Urinary bladder (tissue), 4 donors: Measurements from ENCODE around the gene KCNC3. TPM values are rescaled to one million over a fixed set of nuclear protein-coding genes. Genes with fewer than 3 reads are reported as not detected.

ENCODE experiments used
- DNase-seq: peaks from one replicate; pipeline ENCODE4 v3.0.0-alpha.2; 2015; ENCODE audit errors: extremely low spot score
- H3K27ac ChIP-seq: one replicate; pipeline ENCODE4 v1.5.1; 2013; ENCODE audit warnings: low read depth, mild to moderate bottlenecking, moderate library complexity
- H3K36me3 ChIP-seq: one replicate; pipeline ENCODE4 v1.6.1; 2013; ENCODE audit warnings: mild to moderate bottlenecking, moderate library complexity; ENCODE audit not compliant: insufficient read depth
- H3K4me1 ChIP-seq: one replicate; pipeline ENCODE4 v1.6.1; 2013; ENCODE audit warnings: mild to moderate bottlenecking, moderate library complexity; ENCODE audit not compliant: insufficient read depth
- H3K4me3 ChIP-seq: one replicate; pipeline ENCODE4 v1.5.1; 2013; ENCODE audit warnings: low read depth, low read length
- WGBS: extraction: QIAGEN DNeasy Blood & Tissue Kit; methylation state at CpG from one replicate; pipeline ENCODE4 v1.1.7; 2013; 5-methylcytosine and 5-hydroxymethylcytosine counted together
- polyA plus RNA-seq: library from polyadenylated mRNA; stranded (reverse); fragments of 200-250 nt; gene quantifications from one replicate; pipeline ENCODE4 v1.2.3, GENCODE V29; 2013
- total RNA-seq: library from RNA; depleted of rRNA; stranded (reverse); fragments of >200 nt; gene quantifications from one replicate; pipeline ENCODE4 v1.2.3, GENCODE V29; 2014
- donor health status: healthy with polysubstance abuse.
- donor health status: healthy.

KCNC3 gene
- total and polyA plus RNA-seq, 2 donors: 0.52 to 0.79 TPM

DNA sequence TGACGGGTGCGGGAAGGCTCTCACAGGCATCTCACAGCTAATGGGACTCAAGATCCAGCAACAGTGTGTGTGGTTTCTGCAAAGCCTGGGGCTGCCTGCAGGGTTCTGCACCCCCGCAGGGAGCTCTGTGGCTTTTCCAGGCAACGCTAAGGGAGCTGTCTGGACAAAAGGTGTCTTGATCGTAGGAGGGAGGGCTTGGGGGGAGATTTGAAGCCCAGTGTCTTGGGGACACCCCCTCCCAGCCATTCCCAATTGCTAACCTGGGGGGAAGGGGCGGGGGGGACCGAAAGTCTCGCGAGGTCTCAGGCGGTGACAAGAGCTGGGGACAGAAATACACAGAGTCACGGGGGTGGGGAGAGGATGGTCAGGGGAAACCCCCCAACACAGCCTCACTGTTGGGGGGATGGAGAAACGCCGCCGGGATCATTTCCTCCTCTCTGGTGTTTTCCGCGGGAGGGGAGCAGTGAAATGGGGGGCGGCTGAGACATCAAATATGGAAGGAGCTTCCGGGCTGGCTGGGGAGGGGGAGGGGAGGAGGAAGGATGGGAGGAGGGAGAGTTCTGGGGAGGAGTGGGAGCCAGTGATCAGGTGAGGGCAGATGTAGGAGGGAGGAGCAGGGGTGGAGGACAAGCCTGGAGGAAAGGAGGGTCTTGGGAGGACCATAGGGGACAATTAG lies 13.3 kb downstream of the KCNC3 start:
- Histone ChIP-seq H3K27ac (no peak overlapping the region), H3K36me3 (no peaks in the 10 kb centered on the region), H3K4me1 (no peaks in the 10 kb centered on the region), H3K4me3 (no peak overlapping the region)
- 1% methylated on average over 18 of the region's 18 CpGs for WGBS
- DNase-seq: no peak

DNA sequence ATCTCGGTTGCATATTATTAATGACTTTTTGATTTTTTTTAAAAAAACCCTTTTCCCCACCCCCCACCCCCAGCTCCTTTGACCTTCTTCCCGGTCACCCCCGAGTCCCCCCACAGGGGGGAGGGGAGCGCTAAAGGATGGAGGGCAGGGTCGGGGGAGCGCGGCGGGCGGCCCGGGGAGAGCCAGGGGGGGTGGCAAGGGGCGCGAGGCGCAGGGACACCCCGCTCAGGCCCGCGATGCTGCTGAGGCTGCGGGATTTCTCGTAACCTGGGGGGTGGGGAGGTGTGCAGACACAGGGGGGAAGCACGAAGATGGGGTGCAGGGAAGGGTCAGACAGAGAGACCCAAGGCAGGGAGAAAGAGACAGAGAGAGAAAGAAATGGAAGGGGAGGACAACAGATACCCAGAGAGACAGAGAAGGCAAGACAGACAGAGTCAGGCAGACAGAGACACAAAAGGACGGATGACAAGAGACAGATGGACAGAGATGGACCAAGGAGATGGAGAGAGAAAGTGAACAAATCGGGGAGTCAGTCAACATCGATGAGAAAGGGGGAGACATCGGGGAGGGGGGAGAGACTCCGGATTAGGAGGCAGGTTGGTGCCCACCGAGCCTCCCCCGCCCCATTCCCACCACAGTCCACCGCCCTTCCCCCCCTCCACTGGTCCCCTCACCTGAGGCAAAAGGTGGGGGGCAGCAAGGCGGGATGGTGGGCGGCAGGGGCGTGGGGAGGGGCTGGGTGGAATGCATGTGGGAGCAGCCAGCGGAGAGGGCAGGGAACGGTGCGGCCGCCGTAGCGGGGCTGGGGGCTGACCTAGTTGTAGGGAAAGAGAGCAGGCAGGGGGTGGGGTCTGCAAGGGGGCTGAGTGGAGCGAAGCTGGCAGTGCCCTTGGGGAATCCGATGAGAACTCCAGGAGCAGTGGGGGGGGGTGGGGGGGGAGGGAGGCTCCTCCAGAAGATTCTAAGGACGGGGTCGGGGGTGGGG lies 14.2 kb downstream of the KCNC3 start:
- no peak overlapping the region for H3K4me3 ChIP-seq
- H3K4me1 ChIP-seq: no peaks in the 10 kb centered on the region
- WGBS: 1% methylated on average over 40 of the region's 40 CpGs
- no peak for DNase-seq
- no peak overlapping the region for H3K27ac ChIP-seq
- H3K36me3 ChIP-seq: no peaks in the 10 kb centered on the region

- WGBS: 2% methylated on average over 20 of the region's 20 CpGs
- Histone ChIP-seq H3K4me1 (no peaks in the 10 kb centered on the region), H3K36me3 (no peaks in the 10 kb centered on the region), H3K4me3 (no peak overlapping the region), H3K27ac (no peak overlapping the region)
- no peak for DNase-seq
These were observed 15.2 kb downstream of the KCNC3 start for GRCh38 chr19:50313812-50314536.

DNA sequence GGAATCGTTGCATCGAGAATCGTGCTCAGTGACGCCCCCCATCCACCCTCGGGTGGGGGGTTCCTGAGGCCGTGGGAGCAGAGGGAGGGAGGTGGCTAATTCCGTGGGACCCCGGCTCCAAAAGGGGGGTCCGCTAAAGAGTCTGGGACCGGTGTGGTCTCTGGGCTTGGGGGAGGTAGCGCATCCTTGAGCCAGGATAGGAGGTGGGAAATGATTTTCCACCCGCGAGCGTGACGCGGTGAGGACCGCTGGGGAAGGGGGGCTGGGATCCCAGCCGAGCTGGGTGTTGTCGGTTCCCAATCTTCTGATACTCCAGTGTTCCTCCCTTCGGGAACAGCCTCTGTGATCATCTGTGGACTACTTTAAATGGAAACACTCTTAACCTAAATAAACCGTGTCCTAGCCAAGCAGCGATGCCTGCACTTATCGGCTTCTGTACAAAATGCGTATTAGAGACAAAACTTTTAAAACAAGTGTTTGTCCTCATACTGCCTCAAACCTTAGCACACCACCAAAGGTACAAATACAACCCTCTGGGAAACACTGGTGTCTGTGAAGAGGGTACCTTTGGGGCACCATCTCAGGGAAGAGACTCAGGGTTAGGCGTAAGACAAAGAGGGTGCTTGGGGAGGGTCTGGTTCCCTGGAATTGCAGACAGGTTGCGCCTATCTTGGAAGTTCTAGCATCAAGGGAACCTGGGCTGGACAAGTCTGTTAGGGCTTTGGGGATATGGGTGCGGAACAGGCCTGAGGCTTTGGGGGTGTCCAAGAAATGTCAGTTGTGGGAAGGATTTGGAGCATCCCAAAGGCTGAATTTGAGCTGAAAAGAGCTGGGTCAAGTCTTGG lies 16.0 kb downstream of the KCNC3 start:
- Histone ChIP-seq H3K4me3 (no peak overlapping the region), H3K27ac (no peak overlapping the region), H3K4me1 (no peaks in the 10 kb centered on the region), H3K36me3 (no peaks in the 10 kb centered on the region)
- 8% methylated on average over 27 of the region's 27 CpGs for WGBS
- DNase-seq: no peak

- no peak overlapping the region for H3K4me3 ChIP-seq
- H3K27ac ChIP-seq: no peak overlapping the region
- H3K4me1 ChIP-seq: no peaks in the 10 kb centered on the region
- no peaks in the 10 kb centered on the region for H3K36me3 ChIP-seq
- WGBS: 3% methylated on average over 42 of the region's 42 CpGs
- no peak for DNase-seq
These were observed 17.2 kb downstream of the KCNC3 start for GRCh38 chr19:50311723-50312635.

GRCh38 chr19:50310759-50311465 lies 18.3 kb downstream of the KCNC3 start:
- no peak for DNase-seq
- Histone ChIP-seq H3K36me3 (no peaks in the 10 kb centered on the region), H3K4me3 (no peak overlapping the region), H3K4me1 (no peaks in the 10 kb centered on the region), H3K27ac (no peak overlapping the region)
- 45% methylated on average over 10 of the region's 10 CpGs for WGBS

DNA sequence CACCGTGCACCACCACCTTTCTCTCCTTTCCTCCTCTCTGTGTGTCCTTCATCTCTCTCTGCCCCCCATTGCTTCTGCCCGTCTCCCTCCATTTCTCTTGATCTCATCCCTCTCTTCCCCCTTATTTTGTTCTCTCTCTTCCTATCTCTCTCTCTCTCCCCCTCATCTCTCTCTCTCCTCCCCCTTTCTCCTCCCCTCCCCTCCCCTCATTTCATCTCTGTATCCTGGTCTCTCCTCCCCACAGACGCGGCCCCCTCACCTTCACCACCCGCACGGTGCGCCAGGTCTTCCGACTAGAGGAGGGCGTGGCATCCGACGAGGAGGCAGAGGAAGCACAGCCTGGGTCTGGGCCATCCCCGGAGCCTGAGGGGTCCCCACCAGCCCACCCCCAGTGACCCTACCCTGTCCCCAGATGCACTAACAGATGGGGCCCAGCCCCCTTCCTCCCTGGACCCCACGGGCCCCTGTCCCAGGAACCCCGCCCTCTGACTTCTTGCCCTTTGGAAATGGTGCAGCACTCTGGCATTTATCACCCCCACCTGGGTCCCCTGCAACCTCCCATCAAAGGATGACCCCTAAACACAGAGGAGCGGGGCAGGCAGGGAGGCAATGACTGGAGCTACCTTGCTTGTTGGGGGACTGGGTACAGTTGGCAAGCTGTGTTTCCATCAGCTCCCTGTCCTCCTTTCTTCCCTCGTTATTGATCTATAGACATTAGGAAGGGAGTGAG lies 19.6 kb downstream of the KCNC3 start:
- Histone ChIP-seq H3K36me3 (no peaks in the 10 kb centered on the region), H3K27ac (no peak overlapping the region), H3K4me3 (no peak overlapping the region), H3K4me1 (no peaks in the 10 kb centered on the region)
- 55% methylated on average over 16 of the region's 16 CpGs for WGBS
- no peak for DNase-seq

DNA sequence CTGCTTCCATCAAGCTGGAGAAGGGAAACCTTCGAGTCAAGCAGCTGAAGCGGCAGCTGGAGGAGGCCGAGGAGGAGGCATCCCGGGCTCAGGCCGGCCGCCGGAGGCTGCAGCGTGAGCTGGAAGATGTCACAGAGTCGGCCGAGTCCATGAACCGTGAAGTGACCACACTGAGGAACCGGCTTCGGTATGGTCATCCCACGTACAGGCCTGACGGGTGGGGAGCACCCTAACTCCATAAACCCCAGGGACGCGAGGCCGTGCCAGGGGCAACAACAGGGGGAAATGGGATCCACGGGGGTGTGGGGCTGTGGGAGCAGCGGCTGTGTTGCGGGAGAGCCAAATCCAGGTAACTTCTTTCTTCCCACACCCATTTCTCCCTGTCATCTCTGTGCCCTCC lies 20.2 kb downstream of the KCNC3 start:
- no peaks in the 10 kb centered on the region for H3K36me3 ChIP-seq
- no peaks in the 10 kb centered on the region for H3K4me1 ChIP-seq
- H3K27ac ChIP-seq: no peak overlapping the region
- no peak overlapping the region for H3K4me3 ChIP-seq
- 86% methylated on average over 21 of the region's 21 CpGs for WGBS
- no peak for DNase-seq

GRCh38 chr19:50303558-50303957 lies 25.6 kb downstream of the KCNC3 start:
- Histone ChIP-seq H3K4me3 (peak overlapping the region; percentile 3), H3K36me3 (no peaks in the 10 kb centered on the region), H3K4me1 (no peaks in the 10 kb centered on the region), H3K27ac (no peak overlapping the region)
- DNase-seq: no peak

DNA sequence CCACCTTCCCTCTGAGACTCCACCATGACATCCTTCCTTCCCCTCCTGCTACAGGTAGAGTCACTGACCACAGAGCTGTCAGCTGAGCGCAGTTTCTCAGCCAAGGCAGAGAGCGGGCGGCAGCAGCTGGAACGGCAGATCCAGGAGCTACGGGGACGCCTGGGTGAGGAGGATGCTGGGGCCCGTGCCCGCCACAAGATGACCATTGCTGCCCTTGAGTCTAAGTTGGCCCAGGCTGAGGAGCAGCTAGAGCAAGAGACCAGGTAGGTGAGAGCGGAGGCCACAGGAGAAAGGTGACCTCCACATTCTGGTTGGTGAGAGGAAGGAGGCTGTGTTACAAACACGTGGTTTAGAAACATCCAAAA lies 27.6 kb downstream of the KCNC3 start:
- no peaks in the 10 kb centered on the region for H3K4me1 ChIP-seq
- H3K27ac ChIP-seq: no peak overlapping the region
- H3K4me3 ChIP-seq: no peak overlapping the region
- H3K36me3 ChIP-seq: no peaks in the 10 kb centered on the region
- no peak for DNase-seq
- whole genome bisulfite sequencing: 89% methylated on average over 10 of the region's 10 CpGs

GRCh38 chr19:50300814-50301606 lies 28.2 kb downstream of the KCNC3 start:
- Histone ChIP-seq H3K36me3 (no peaks in the 10 kb centered on the region), H3K4me3 (no peak overlapping the region), H3K27ac (no peak overlapping the region), H3K4me1 (no peaks in the 10 kb centered on the region)
- 64% methylated on average over 10 of the region's 10 CpGs for WGBS
- no peak for DNase-seq
